ENCODE data around the gene PACSIN2.
"Not testable (repeated sequence)": the region's sequence is repeated elsewhere in the genome, so short reads cannot be mapped to it uniquely, and the experiment has no call there.

Gene PACSIN2

GRCh38 chr22:42946546-42947198, 68.3 kb downstream of the PACSIN2 start:
- DNase-seq (ENCODE audit: low read depth, low spot score), result no peak

GRCh38 chr22:42945736-42946135, 69.2 kb downstream of the PACSIN2 start:
- no peak for DNase-seq (ENCODE audit: low read depth, low spot score)

- no peak for DNase-seq (ENCODE audit: low read depth, low spot score)
Observed at GRCh38 chr22:42945027-42945426, 69.9 kb downstream of the PACSIN2 start.

- no peak for DNase-seq (ENCODE audit: low read depth, low spot score)
Observed at GRCh38 chr22:42944409-42944808, 70.5 kb downstream of the PACSIN2 start.

GRCh38 chr22:42943981-42944380, 71.0 kb downstream of the PACSIN2 start:
- no peak for DNase-seq (ENCODE audit: low read depth, low spot score)

GRCh38 chr22:42942351-42942750, 72.6 kb downstream of the PACSIN2 start:
- DNase-seq (ENCODE audit: low read depth, low spot score), result no peak

GRCh38 chr22:42939941-42940653, 74.9 kb downstream of the PACSIN2 start:
- peak; percentile 70 for DNase-seq (ENCODE audit: low read depth, low spot score)

- DNase-seq (ENCODE audit: low read depth, low spot score), result no peak
Observed at GRCh38 chr22:42939451-42939881, 75.5 kb downstream of the PACSIN2 start.

GRCh38 chr22:42938976-42939375, 76.0 kb downstream of the PACSIN2 start:
- no peak for DNase-seq (ENCODE audit: low read depth, low spot score)

- DNase-seq (ENCODE audit: low read depth, low spot score), result no peak
Observed at GRCh38 chr22:42938449-42938848, 76.5 kb downstream of the PACSIN2 start.

GRCh38 chr22:42937164-42937843, 77.6 kb downstream of the PACSIN2 start:
- no peak for DNase-seq (ENCODE audit: low read depth, low spot score)

GRCh38 chr22:42936680-42937079, 78.3 kb downstream of the PACSIN2 start:
- not testable (repeated sequence) for DNase-seq (ENCODE audit: low read depth, low spot score)

- DNase-seq (ENCODE audit: low read depth, low spot score), result no peak
Observed at GRCh38 chr22:42934338-42934737, 80.6 kb downstream of the PACSIN2 start.

- DNase-seq (ENCODE audit: low read depth, low spot score), result peak; percentile 63
Observed at GRCh38 chr22:42933485-42934091, 81.4 kb downstream of the PACSIN2 start.

- no peak for DNase-seq (ENCODE audit: low read depth, low spot score)
Observed at GRCh38 chr22:42932857-42933484, 82.0 kb downstream of the PACSIN2 start.

- no peak for DNase-seq (ENCODE audit: low read depth, low spot score)
Observed at GRCh38 chr22:42932197-42932519, 82.8 kb downstream of the PACSIN2 start.

GRCh38 chr22:42931421-42932196, 83.3 kb downstream of the PACSIN2 start:
- no peak for DNase-seq (ENCODE audit: low read depth, low spot score)

- DNase-seq (ENCODE audit: low read depth, low spot score), result no peak
Observed at GRCh38 chr22:42930810-42931420, 84.0 kb downstream of the PACSIN2 start.

GRCh38 chr22:42929838-42930155, 85.2 kb downstream of the PACSIN2 start:
- DNase-seq (ENCODE audit: low read depth, low spot score), result no peak

GRCh38 chr22:42928969-42929837, 85.7 kb downstream of the PACSIN2 start:
- DNase-seq (ENCODE audit: low read depth, low spot score), result no peak

All from brain pericyte (primary cell).